Rectal smooth muscle tissue (tissue), 1 donor: Measurements from ENCODE around the gene VCX2.
"Not testable (repeated sequence)": the region's sequence is repeated elsewhere in the genome, so short reads cannot be mapped to it uniquely, and the experiment has no call there.

Experiments
- H3K27ac ChIP-seq: one replicate; pipeline ENCODE4 v1.7.0; 2013; ENCODE audit warnings: low read depth, low read length, inconsistent platforms
- H3K27me3 ChIP-seq: one replicate; pipeline ENCODE4 v1.7.0; 2013; ENCODE audit warnings: low read length; ENCODE audit not compliant: control insufficient read depth, insufficient read depth
- H3K36me3 ChIP-seq: one replicate; pipeline ENCODE4 v1.7.0; 2013; ENCODE audit warnings: low read length; ENCODE audit not compliant: control insufficient read depth, insufficient read depth
- H3K4me1 ChIP-seq: one replicate; pipeline ENCODE4 v1.7.0; 2013; ENCODE audit warnings: low read length; ENCODE audit not compliant: control insufficient read depth, insufficient read depth
- H3K4me3 ChIP-seq: one replicate; pipeline ENCODE4 v1.7.0; 2013; ENCODE audit warnings: low read length
- H3K9ac ChIP-seq: one replicate; pipeline ENCODE4 v1.7.0; 2013; ENCODE audit warnings: low read length

VCX2 gene

DNA sequence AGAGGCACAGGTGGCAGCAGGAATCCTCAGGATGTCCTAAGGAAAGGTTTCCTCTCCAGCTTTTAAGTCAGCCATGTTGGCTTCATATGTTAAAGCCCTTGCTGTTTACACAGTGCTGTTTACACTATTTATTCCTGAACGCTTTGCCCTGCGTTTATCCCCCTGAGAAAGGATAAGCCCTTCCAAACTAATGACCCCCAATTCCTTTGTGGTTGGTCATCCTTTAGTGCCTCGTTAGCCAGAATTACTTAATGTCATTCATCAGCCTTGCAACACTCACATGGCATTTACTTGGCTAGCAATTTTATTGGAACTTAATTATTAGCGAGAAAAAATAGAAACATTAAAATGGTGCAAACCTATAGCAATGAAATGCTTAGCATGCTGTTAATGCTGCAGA is 23.8 kb downstream of the VCX2 start:
- H3K4me1 ChIP-seq = no peaks in the 10 kb centered on the region
- no peak overlapping the region for H3K9ac ChIP-seq
- no peak overlapping the region for H3K4me3 ChIP-seq
- H3K27ac ChIP-seq = no peak overlapping the region
- H3K36me3 ChIP-seq = no peaks in the 10 kb centered on the region
- H3K27me3 ChIP-seq = no peaks in the 10 kb centered on the region

DNA sequence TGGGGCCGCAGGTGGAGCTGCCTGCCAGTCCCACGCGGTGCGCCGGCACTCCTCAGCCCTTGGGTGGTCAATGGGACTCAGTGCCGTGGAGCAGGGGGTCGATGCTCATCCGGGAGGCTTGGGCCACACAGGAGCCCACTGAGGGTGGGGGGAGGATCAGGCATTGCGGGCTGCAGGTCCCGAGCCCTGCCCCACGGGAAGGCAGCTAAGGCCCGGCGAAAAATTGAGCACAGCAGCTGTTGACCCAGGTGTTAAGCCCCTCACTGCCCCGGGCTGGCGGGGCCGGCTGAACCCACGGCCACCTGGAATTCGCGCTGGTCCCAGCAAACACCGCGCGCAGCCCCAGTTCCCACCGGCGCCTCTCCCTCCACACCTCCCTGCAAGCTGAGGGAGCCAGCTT is 26.1 kb downstream of the VCX2 start:
- no peaks in the 10 kb centered on the region for H3K4me1 ChIP-seq
- H3K27me3 ChIP-seq = no peaks in the 10 kb centered on the region
- H3K27ac ChIP-seq = no peak overlapping the region
- H3K9ac ChIP-seq = no peak overlapping the region
- H3K4me3 ChIP-seq = no peak overlapping the region
- H3K36me3 ChIP-seq = no peaks in the 10 kb centered on the region

DNA sequence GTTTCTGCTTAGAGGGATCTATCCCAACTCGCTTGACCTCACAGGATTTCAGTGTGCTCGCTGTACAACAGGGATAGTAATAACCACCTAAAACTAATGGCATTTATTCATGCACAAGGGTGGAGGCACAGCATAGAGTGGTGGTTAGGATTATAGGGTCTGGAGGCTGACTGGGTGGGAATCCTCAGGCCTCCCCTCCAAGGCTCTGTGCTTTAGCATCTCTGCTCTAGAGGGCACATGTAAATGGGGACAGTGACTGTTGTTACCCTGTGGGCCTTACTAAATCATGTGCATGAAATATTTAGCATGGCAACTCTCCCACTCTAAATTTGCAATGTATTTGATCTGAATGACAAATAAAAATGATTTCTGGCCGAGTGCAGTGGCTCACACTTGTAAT is 29.2 kb downstream of the VCX2 start:
- Histone ChIP-seq H3K9ac (no peak overlapping the region), H3K4me1 (no peaks in the 10 kb centered on the region), H3K27ac (no peak overlapping the region), H3K27me3 (no peaks in the 10 kb centered on the region), H3K4me3 (no peak overlapping the region), H3K36me3 (no peaks in the 10 kb centered on the region)

DNA sequence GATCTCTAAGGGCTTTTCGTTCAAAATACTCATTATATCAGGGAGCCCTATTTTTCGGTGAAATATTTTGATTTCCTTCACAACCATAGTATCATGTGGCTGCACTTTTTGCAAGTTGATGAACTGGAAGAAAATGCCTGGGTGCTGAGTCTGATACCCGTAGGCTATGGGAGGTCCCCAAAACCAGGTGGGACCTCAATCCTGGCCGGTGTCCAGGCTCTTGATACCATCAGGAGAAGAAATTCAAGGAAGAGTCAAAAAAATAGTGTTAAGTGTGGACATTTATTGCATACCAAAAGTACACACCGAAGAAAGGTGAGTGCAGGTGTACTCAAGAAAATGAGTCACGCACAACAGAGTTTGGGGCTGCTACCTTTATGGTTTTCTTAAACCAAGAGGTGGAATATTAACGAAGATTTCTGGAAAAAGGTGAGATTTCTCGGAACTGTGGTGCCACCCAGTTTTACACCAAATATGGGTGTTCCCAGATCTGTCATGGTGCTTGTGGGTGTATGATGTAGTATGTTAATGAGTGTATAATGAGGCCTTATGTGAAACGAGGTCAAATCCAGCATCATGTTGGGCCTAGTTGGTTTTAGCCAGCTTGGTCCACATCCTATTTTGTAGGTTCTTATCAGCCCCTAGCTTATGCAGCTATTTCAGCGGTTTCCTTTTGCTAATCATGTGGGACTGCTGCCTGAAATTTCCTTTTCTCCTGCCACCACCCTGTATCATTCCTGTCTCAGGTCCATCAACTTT is 29.9 kb downstream of the VCX2 start:
- H3K27ac ChIP-seq = no peak overlapping the region
- no peak overlapping the region for H3K4me3 ChIP-seq
- no peaks in the 10 kb centered on the region for H3K4me1 ChIP-seq
- no peaks in the 10 kb centered on the region for H3K36me3 ChIP-seq
- no peaks in the 10 kb centered on the region for H3K27me3 ChIP-seq
- H3K9ac ChIP-seq = no peak overlapping the region

DNA sequence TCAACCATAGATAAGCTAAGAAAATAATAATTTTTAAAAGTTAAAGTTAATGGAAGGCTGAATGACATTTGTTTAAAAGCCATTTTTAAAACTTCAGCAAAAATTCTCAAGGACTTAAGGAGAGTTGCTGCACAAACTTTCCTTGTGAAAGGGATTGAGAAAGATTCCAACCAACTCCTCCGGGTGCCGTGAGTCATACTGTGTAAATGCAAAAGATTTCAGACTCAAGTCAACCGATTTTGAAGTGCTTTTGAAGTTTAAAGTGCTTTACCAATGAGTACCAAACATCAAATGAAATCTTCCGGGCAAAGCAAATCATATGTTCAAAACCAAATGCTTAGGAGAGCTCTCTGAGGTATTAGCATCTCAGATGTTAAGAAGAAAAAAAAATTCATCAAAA is 31.4 kb downstream of the VCX2 start:
- Histone ChIP-seq H3K27me3 (no peaks in the 10 kb centered on the region), H3K27ac (no peak overlapping the region), H3K4me1 (no peaks in the 10 kb centered on the region), H3K9ac (no peak overlapping the region), H3K36me3 (no peaks in the 10 kb centered on the region), H3K4me3 (no peak overlapping the region)

- no peaks in the 10 kb centered on the region for H3K27me3 ChIP-seq
- H3K9ac ChIP-seq = no peak overlapping the region
- no peaks in the 10 kb centered on the region for H3K36me3 ChIP-seq
- no peak overlapping the region for H3K4me3 ChIP-seq
- no peak overlapping the region for H3K27ac ChIP-seq
- H3K4me1 ChIP-seq = no peaks in the 10 kb centered on the region
Observed at GRCh38 chrX:8138252-8138651, 32.8 kb downstream of the VCX2 start.

DNA sequence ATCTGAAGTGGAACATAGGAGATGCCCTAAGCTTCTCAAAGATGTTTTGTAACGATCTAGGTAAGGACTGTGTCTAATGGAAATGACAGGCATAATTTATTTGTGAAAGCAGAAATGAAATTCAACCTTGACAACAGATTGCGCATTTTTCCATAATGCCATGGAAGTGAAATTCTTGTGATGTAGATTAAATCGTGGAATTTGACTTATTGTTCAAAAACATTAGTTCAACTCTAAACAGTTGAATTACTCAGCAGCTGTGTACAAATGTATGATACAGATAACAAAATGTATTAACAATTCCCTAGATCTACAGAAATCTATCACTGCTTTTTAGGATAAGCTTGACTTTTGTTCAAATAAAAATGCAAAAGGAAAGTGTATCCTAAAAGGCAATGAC is 44.4 kb downstream of the VCX2 start:
- H3K4me3 ChIP-seq = no peak overlapping the region
- no peak overlapping the region for H3K27ac ChIP-seq
- H3K27me3 ChIP-seq = no peaks in the 10 kb centered on the region
- H3K36me3 ChIP-seq = no peaks in the 10 kb centered on the region
- no peak overlapping the region for H3K9ac ChIP-seq
- H3K4me1 ChIP-seq = no peaks in the 10 kb centered on the region

DNA sequence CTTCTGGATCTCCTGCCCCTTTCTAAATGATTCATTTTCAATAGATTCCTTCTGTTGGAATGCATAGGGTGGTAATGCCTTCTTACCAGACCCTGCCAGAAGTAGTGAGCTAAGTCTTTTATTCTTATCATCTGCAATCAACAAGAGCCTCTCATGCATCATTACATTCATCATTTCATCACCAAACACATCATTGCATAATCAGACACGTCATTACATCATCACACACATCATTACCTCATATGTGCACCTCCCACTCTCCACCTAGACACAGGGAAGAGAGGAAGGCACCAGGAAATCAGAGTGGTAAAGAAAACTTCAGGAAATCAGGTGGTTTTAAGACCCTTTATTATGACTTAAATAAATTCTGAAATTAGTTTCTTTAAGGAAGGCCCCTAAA is 45.0 kb downstream of the VCX2 start:
- Histone ChIP-seq H3K36me3 (no peaks in the 10 kb centered on the region), H3K9ac (no peak overlapping the region), H3K27me3 (no peaks in the 10 kb centered on the region), H3K4me1 (no peaks in the 10 kb centered on the region), H3K4me3 (no peak overlapping the region), H3K27ac (no peak overlapping the region)

DNA sequence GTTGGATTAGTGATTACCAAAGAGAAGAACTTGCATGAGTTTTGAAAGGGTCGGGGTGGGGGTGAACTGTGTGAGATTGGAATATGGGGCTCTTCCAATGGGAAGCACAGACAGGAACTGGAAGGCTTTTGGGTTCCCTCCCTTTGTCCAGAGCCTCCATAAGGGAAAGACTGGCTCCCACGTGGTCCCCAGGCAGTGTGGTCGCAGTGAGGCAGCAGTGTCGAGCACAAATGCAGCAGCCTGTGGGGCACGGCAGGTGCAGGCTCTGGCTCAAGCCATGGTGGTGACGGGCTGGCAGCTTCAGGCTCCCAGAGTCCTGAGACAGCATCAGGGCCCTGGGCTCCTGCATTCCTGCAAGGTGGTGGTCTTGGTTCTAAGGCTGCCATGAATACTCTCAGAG is 45.5 kb downstream of the VCX2 start:
- no peaks in the 10 kb centered on the region for H3K36me3 ChIP-seq
- no peak overlapping the region for H3K4me3 ChIP-seq
- no peak overlapping the region for H3K9ac ChIP-seq
- no peaks in the 10 kb centered on the region for H3K27me3 ChIP-seq
- no peak overlapping the region for H3K27ac ChIP-seq
- no peaks in the 10 kb centered on the region for H3K4me1 ChIP-seq

- Histone ChIP-seq H3K27ac (no peak overlapping the region), H3K27me3 (no peaks in the 10 kb centered on the region)
Observed at GRCh38 chrX:8122538-8122937, 48.5 kb downstream of the VCX2 start.

DNA sequence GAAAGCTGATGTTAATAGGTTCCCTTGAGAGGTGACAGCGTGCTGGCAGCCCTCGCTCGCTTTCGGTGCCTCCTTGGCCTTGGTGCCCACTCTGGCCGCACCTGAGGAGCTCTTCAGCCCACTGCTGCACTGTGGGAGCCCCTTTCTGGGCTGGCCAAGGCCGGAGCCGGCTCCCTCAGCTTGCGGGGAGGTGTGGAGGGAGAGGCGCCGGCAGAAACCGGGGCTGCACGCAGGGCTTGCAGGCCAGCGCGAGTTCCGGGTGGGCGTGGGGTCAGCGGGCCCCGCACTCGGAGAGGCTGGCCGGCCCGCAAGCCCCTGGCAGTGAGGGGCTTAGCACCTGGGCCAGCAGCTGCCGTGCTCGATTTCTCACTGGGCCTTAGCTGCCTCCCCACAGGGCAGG is 49.7 kb downstream of the VCX2 start:
- H3K4me1 ChIP-seq, H3K4me3 ChIP-seq, H3K9ac ChIP-seq, H3K36me3 ChIP-seq, H3K27ac ChIP-seq, H3K27me3 ChIP-seq: not testable (repeated sequence)

More at GRCh38 chrX:8122538-8122937, 48.5 kb downstream of the VCX2 start:
- Histone ChIP-seq H3K9ac (no peak overlapping the region), H3K36me3 (no peaks in the 10 kb centered on the region), H3K4me1 (no peaks in the 10 kb centered on the region), H3K4me3 (no peak overlapping the region)
